Upper lobe of right lung (tissue), 1 donor: ENCODE measurements around the gene KIRREL2. TPM values are rescaled to one million over a fixed set of nuclear protein-coding genes. Genes with fewer than 3 reads are reported as not detected.

Source experiments
- ATAC-seq: fragments of 200-7000 bp; cut with Tn5 transposase; one replicate; pipeline ENCODE4 v1.9.1; 2020; ENCODE audit warnings: mild to moderate bottlenecking, moderate library complexity
- DNase-seq: peaks from one replicate; pipeline ENCODE4 v3.0.0-alpha.2; 2020
- H3K27ac ChIP-seq: fragments of 200-600 bp; one replicate; pipeline ENCODE4 v1.8.0; 2022
- H3K27me3 ChIP-seq: fragments of 200-600 bp; one replicate; pipeline ENCODE4 v1.8.0; 2022; ENCODE audit warnings: mild to moderate bottlenecking
- H3K36me3 ChIP-seq: fragments of 200-600 bp; one replicate; pipeline ENCODE4 v1.8.0; 2022
- H3K4me1 ChIP-seq: fragments of 200-600 bp; one replicate; pipeline ENCODE4 v1.8.0; 2022
- H3K4me3 ChIP-seq: fragments of 200-600 bp; one replicate; pipeline ENCODE4 v1.8.0; 2022; ENCODE audit warnings: mild to moderate bottlenecking
- H3K9me3 ChIP-seq: fragments of 200-600 bp; one replicate; pipeline ENCODE4 v1.8.0; 2022
- intact Hi-C: fragments of 100-400 bp; cut with DNase I; formaldehyde crosslinking; loops from one replicate; pipeline ENCODE4 v1.11.0; 2022
- long read RNA-seq: library from polyadenylated mRNA; unstranded; transcript quantifications from one replicate; pipeline ENCODE4 v2.0.0, GENCODE V29; 2021
- total RNA-seq: library from RNA; stranded (reverse); fragmentation: NEBNext Ultra II Directional; extraction: Animal tissue kit (Norgen Biotek cat#: 25700); gene quantifications from one replicate; pipeline ENCODE4 v1.2.1, GENCODE V29; 2021
- TF ChIP-seq, protein P1 (sequence below): fragments of 200-600 bp; IDR thresholded peaks from one replicate; pipeline ENCODE4 v1.8.0; 2022; ENCODE audit warnings: antibody characterized with exemption
- donor health status: DM: no; HTN: yes; CAD: no; lungs with severe emphysema.

The KIRREL2 gene
- not detected for total RNA-seq
- long read RNA-seq: 0 reads

DNA sequence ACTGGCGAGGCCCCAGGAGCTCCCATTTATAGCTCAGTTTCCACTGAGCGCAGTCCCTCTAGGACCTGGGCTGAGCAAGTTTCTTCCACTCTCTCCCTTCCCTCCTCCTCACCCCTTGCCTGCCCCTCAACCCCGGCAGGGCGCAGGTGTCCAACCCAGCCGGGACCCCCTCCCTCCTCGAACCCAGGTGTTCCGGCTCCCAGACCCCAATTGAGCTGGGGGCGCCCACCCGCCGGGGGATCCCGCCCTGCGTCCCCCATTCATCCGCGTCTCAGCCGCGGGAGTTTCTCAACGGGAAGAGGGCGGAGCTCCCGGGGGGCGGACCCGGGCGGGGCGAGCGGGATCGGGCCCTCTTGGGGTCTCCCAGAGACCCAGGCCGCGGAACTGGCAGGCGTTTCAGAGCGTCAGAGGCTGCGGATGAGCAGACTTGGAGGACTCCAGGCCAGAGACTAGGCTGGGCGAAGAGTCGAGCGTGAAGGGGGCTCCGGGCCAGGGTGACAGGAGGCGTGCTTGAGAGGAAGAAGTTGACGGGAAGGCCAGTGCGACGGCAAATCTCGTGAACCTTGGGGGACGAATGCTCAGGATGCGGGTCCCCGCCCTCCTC lies at the start of gene KIRREL2:
Gene KIRREL2 (plus strand): TSS at position 366 of the 604 bp plus-strand sequence. CDS start 209 bp downstream, at position 575.
- H3K9me3 ChIP-seq: no peaks in the 10 kb centered on the region
- no peak within 1 kb of the TSS for H3K27ac ChIP-seq
- DNase-seq (no peak), ATAC-seq (peak; percentile 13)
- no peaks in the 10 kb centered on the region for H3K36me3 ChIP-seq
- H3K4me3 ChIP-seq: peak within 1 kb of the TSS; percentile 54
- intact Hi-C loops: no loop called here
- TF ChIP-seq, protein P1, sequence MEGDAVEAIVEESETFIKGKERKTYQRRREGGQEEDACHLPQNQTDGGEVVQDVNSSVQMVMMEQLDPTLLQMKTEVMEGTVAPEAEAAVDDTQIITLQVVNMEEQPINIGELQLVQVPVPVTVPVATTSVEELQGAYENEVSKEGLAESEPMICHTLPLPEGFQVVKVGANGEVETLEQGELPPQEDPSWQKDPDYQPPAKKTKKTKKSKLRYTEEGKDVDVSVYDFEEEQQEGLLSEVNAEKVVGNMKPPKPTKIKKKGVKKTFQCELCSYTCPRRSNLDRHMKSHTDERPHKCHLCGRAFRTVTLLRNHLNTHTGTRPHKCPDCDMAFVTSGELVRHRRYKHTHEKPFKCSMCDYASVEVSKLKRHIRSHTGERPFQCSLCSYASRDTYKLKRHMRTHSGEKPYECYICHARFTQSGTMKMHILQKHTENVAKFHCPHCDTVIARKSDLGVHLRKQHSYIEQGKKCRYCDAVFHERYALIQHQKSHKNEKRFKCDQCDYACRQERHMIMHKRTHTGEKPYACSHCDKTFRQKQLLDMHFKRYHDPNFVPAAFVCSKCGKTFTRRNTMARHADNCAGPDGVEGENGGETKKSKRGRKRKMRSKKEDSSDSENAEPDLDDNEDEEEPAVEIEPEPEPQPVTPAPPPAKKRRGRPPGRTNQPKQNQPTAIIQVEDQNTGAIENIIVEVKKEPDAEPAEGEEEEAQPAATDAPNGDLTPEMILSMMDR: no peak
- peaks cover 11% of the 10 kb centered on the region for H3K4me1 ChIP-seq
- H3K27me3 ChIP-seq: peaks cover 89% of the 10 kb centered on the region

DNA sequence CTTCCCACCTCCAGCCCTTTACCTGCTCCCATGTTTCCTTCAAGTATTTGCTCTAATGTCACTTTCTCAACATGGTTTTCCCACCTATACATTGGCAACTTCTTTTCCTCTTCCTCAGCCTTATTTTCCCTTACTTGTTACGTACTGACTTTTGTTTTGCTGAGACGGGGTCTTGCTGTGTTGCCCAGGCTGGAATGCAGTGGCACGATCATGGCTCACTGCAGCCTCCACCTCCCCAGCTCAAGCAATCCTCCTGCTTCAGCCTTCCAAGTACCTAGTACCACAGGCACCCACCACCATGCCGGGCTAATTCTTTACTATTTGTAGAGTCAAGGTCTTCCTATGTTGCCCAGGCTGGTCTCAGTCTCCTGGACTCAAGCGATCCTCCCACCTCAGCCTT lies 49.1 kb upstream of the KIRREL2 start:
- H3K27me3 ChIP-seq: no peaks in the 10 kb centered on the region
- intact Hi-C loops: no loop called here
- no peak overlapping the region for H3K4me3 ChIP-seq

DNA sequence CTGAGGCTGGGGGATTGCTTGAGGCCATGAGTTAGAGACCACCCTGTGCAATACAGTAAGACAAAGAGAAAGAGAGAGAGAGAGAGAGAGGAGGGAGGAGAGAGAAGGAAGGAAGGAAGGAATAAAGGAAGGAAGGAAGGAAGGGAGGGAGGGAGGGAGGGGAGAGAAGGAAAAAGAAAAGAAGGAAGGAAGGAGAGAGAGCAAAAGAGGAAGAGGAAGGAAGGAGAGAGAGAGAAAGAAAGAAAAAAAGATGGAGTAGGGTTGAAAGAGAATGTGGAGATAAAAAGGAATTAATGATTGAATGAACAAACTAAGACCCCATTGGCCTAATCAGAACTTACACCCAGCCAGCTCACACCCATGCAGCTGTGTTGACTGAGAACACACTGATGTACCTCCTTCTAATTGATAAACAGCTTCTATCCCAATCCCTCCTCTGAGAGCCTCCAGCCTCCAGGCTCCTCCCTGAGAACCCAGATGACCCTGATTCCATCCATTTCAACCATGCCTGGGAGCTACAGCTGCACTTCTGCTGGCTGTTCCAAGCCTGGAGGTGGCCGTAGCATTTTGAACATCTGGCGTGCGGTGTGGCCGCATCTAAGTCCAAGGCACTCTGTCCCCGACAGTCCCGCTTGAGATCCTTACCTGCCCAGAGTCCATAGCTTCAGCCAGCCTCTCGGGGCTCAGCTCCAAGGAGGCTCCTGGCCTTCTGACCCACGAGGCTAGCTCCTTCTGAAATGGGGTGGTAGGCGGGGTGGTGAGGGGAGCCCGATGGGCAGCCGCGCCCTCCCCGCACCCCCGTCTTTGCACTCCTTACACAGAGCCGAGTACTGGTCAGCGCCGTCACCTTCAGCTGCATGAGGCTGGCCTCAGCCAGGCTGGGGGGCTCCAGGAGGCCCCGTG lies 45.1 kb upstream of the KIRREL2 start:
- Histone ChIP-seq H3K27ac (no peak overlapping the region), H3K27me3 (peaks cover 23% of the 10 kb centered on the region), H3K4me3 (no peak overlapping the region), H3K9me3 (no peaks in the 10 kb centered on the region), H3K36me3 (no peaks in the 10 kb centered on the region), H3K4me1 (no peaks in the 10 kb centered on the region)
- intact Hi-C loops: no loop called here
- ATAC-seq: peak; percentile 16
- no peak for DNase-seq
- TF ChIP-seq, protein P1: no peak

More for the DNA sequence above, 49.1 kb upstream of the KIRREL2 start:
- ATAC-seq (no peak), DNase-seq (no peak)
- no peaks in the 10 kb centered on the region for H3K4me1 ChIP-seq
- H3K27ac ChIP-seq: no peak overlapping the region
- TF ChIP-seq, protein P1: no peak
- H3K36me3 ChIP-seq: no peaks in the 10 kb centered on the region
- no peaks in the 10 kb centered on the region for H3K9me3 ChIP-seq

DNA sequence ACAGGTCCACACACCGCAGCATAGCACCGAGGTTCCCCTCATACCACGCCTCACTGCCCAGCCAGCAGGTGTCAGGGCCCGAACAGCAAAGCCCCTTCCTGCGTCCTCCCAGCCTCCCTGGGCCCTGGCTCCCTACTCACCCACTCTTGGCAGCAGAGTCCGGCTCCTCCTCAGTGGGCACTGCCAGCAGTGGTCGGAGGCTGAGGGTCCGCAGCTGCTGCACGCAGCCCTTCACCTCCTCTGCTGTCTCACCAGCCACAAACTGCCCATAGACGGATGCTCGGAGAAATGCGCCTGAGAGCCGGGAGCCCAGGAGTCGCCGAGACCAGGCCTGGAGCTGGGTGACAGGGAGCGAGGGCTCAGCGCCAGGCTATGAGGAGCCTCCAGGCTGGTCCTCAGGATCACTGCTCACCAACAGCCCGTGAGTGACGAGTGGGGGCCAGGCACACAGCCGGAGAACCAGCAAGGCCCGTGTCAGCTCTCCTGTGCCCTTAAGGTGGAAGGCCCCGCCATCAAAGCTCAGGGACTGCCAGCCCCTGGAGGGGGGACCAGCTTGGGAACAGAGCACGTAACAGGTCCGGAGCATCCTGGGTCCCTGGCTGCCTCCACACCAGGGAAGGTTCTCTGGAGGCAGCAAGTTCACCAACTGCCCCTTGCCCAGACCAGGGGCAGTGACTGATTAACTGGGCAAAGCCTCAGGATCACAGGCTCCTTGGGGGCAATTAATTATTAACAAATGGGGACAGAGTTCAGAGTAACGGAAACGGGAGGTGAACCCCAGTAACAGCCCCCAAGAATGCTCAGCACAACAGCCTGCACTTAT lies 44.3 kb upstream of the KIRREL2 start, which contains the start of gene PRODH2:
Gene PRODH2 (minus strand): TSS at position 626 of the 823 bp plus-strand sequence. CDS start 40 bp downstream, at position 586.
- H3K9me3 ChIP-seq: no peaks in the 10 kb centered on the region
- H3K27ac ChIP-seq: no peak within 1 kb of the TSS
- ATAC-seq: no peak
- H3K36me3 ChIP-seq: no peaks in the 10 kb centered on the region
- intact Hi-C loops: no loop called here
- TF ChIP-seq, protein P1: no peak
- no peaks in the 10 kb centered on the region for H3K4me1 ChIP-seq
- no peak for DNase-seq
- H3K27me3 ChIP-seq: peaks cover 26% of the 10 kb centered on the region
- no peak within 1 kb of the TSS for H3K4me3 ChIP-seq
